Measurements from ENCODE around the gene TEKT3. TPM values are rescaled to one million over a fixed set of nuclear protein-coding genes. Genes with fewer than 3 reads are reported as not detected.

The TEKT3 gene
- total and polyA plus RNA-seq, 5 donors = 0.32 to 0.81 (median 0.65) TPM; not detected in 1

- peak within 1 kb of the TSS; percentile 38 for H3K27ac ChIP-seq (ENCODE audit: low read length)
- H3K9me3 ChIP-seq (ENCODE audit: control insufficient read depth, low read length) = no peaks in the 10 kb centered on the region
- H3K4me1 ChIP-seq (ENCODE audit: control insufficient read depth, insufficient read depth, low read length) = peaks cover 2% of the 10 kb centered on the region
- H3K27me3 ChIP-seq (ENCODE audit: control insufficient read depth, insufficient read depth) = no peaks in the 10 kb centered on the region
- DNase-seq = peak in 2 of 3 donors; percentile 38 to 78
- 51% methylated on average over 6 of the region's 6 CpGs for WGBS
- intact Hi-C loops (cut with DNase I) = loop anchor here in 1 of 4 donors (10.0 kb wide), 1 partner anchor 130 kb away; no protein-coding TSS in a partner anchor
- peak within 1 kb of the TSS; percentile 35 for H3K4me3 ChIP-seq (ENCODE audit: low read length)
- no peak for ATAC-seq
Observed at GRCh38 chr17:15265131-15265530, 76.3 kb downstream of the TEKT3 start, which contains the start of gene PMP22. Gene PMP22 (minus strand): TSS chr17:15265326. CDS start chr17:15260727, 4,599 bp downstream.

DNA sequence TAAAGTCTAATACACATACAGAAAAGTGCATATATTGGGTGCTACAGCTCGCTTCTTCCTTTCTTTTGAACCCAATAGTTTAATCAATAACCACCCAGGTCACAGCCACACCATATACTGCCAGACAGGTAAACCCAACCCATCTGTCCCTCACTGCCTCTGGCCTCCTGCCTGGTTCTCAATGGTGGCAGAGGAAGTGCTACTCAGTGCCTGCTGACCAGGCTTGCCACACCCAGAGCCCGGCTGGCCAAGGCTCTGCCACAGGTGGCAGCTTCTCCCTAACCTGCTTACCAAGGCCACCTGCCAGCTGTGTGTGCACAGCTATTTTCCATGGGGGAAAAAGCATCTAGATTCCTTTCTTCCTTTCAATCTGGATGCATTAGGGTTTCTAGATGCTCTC lies 76.9 kb downstream of the TEKT3 start:
- DNase-seq (peak in 2 of 3 donors; percentile 70 to 71), ATAC-seq (no peak)
- Histone ChIP-seq H3K27me3 (ENCODE audit: control insufficient read depth, insufficient read depth) (no peaks in the 10 kb centered on the region), H3K4me3 (ENCODE audit: low read length) (peak overlapping the region; percentile 35), H3K9me3 (ENCODE audit: control insufficient read depth, low read length) (no peaks in the 10 kb centered on the region), H3K4me1 (ENCODE audit: control insufficient read depth, insufficient read depth, low read length) (peaks cover 2% of the 10 kb centered on the region), H3K27ac (ENCODE audit: low read length) (peak overlapping the region; percentile 6)
- intact Hi-C loops (cut with DNase I) = loop anchor here in 3 of 4 donors (5.0 to 10.0 kb wide), 4 partner anchors 78 to 183 kb away; partner anchors contain the start of gene TEKT3 (in 1 of the 3)
- WGBS = 64% methylated on average over 2 of the region's 2 CpGs

DNA sequence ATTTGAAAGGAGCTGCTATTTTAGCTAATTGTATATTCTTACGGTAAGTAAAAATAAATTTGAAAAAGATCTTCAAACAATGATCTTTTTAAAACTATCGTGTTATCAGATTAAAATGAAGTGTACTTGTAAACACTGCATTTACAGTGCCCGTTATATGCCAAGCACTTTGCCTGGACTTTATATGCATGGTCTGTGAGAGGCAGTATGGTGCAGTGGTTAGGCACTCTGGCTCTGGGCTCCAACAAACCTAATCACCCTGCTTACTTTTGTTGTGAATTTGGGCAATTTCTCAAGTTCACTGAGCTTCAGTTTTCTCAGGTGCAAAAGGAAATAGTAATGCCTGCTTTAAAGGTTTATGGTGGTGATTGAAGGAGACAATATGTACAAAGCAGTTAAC lies 77.7 kb downstream of the TEKT3 start:
- H3K27me3 ChIP-seq (ENCODE audit: control insufficient read depth, insufficient read depth) = no peaks in the 10 kb centered on the region
- ATAC-seq (no peak), DNase-seq (no peak)
- H3K27ac ChIP-seq (ENCODE audit: low read length) = peak overlapping the region; percentile 96
- peak overlapping the region; percentile 67 for H3K4me3 ChIP-seq (ENCODE audit: low read length)
- H3K4me1 ChIP-seq (ENCODE audit: control insufficient read depth, insufficient read depth, low read length) = peaks cover 6% of the 10 kb centered on the region
- intact Hi-C loops (cut with DNase I) = loop anchor here in 3 of 4 donors (5.0 to 10.0 kb wide), 4 partner anchors 79 to 184 kb away; partner anchors contain the start of gene TEKT3 (in 1 of the 3)
- WGBS = 37% methylated on average over 3 of the region's 3 CpGs
- H3K9me3 ChIP-seq (ENCODE audit: control insufficient read depth, low read length) = no peaks in the 10 kb centered on the region

- peaks cover 6% of the 10 kb centered on the region for H3K4me1 ChIP-seq (ENCODE audit: control insufficient read depth, insufficient read depth, low read length)
- ATAC-seq (peak; percentile 77 to 82), DNase-seq (peak; percentile 92 to 97 (median 95))
- peak overlapping the region; percentile 96 for H3K27ac ChIP-seq (ENCODE audit: low read length)
- intact Hi-C loops (cut with DNase I) = loop anchor here in 3 of 4 donors (5.0 to 10.0 kb wide), 4 partner anchors 79 to 184 kb away; partner anchors contain the start of gene TEKT3 (in 1 of the 3)
- no peaks in the 10 kb centered on the region for H3K27me3 ChIP-seq (ENCODE audit: control insufficient read depth, insufficient read depth)
- no peaks in the 10 kb centered on the region for H3K9me3 ChIP-seq (ENCODE audit: control insufficient read depth, low read length)
- H3K4me3 ChIP-seq (ENCODE audit: low read length) = peak overlapping the region; percentile 67
- 1% methylated on average over 17 of the region's 17 CpGs for WGBS
Observed at GRCh38 chr17:15263206-15263579, 78.2 kb downstream of the TEKT3 start.

DNA sequence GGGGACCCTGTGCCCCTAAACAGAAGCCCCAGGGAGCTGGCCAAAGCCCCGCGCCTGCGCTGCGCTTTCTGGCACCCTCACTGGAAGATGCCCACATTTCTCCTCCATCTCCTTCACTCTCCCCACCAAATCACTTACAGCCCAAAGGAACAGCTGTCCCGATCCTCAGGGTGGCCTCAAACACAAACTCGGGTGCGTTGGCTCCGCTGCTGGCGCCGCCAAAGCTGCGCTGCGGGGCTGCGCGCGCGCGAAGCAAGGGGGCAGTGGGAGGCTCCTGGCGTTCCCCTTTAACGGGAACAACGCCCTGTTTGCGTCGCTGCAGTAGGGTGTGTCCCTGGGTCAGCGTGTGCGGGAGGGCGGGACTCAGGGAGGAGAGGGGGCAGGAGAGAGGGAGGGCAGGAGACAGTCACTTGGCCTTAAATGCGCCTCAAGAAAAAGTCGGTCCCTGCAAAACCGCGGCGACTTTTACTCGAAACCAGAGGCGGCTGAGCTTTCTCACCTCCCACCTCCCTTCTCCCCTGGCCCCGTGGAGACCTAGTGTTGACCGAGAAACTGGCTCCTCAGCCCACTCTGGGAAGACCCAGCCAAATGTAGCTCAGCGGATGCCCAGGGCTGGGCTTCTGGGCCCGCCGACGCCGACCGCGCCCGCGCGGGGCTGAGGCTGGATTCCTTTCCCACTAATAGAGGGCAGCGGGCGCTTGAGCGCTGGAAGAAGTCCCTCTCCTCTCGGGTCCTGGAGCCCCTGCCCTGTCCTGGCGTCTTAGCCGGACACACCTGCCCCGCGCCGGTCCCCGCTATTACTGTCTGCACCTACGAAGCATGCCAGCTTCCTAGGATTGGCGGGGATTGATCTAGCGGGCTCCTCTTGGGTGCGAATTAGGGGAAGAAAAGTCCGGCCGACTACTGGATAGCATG lies 78.8 kb downstream of the TEKT3 start:
- Histone ChIP-seq H3K4me3 (ENCODE audit: low read length) (peak overlapping the region; percentile 67), H3K4me1 (ENCODE audit: control insufficient read depth, insufficient read depth, low read length) (peaks cover 11% of the 10 kb centered on the region), H3K9me3 (ENCODE audit: control insufficient read depth, low read length) (no peaks in the 10 kb centered on the region), H3K27me3 (ENCODE audit: control insufficient read depth, insufficient read depth) (no peaks in the 10 kb centered on the region), H3K27ac (ENCODE audit: low read length) (peak overlapping the region; percentile 96)
- ATAC-seq = peak; percentile 92 to 93
- DNase-seq = peak; percentile 95 to 97 (median 96)
- WGBS = under 1% methylated on average over 60 of the region's 60 CpGs
- intact Hi-C loops (cut with DNase I) = loop anchor here in 3 of 4 donors (5.0 to 10.0 kb wide), 4 partner anchors 80 to 185 kb away; partner anchors contain the start of gene TEKT3 (in 1 of the 3)

DNA sequence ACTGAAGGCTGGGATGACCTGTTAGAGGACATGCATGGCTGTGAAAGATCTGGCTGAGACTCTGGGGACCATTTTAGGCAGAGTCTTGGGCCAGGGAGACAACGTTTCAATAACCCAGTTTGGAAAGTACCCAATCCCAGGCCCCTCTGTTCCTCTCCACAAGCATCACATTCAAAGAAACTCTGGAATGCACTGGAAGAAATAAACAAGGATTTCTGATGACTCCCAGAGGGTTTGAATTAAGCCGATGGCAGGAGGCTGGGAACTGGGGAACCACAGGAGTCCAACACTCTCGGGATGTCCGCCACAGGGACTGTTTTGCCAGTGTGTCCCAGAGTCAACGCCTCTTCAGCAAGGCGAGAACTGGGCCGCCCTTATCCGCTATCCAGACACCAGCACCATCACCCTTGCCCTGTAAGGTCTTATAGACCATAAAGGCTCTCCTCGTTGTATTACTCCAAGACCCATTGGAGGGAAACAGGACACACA lies 79.6 kb downstream of the TEKT3 start:
- H3K27ac ChIP-seq (ENCODE audit: low read length) = peak overlapping the region; percentile 96
- H3K4me1 ChIP-seq (ENCODE audit: control insufficient read depth, insufficient read depth, low read length) = peaks cover 12% of the 10 kb centered on the region
- H3K4me3 ChIP-seq (ENCODE audit: low read length) = peak overlapping the region; percentile 67
- WGBS = 1% methylated on average over 9 of the region's 9 CpGs
- intact Hi-C loops (cut with DNase I) = loop anchor here in 3 of 4 donors (2.0 to 10.0 kb wide), 5 partner anchors 80 to 241 kb away; partner anchors contain the start of gene TEKT3 (in 1 of the 3)
- DNase-seq (peak in 2 of 3 donors; percentile 67 to 80), ATAC-seq (peak; percentile 3 to 17)
- no peaks in the 10 kb centered on the region for H3K9me3 ChIP-seq (ENCODE audit: control insufficient read depth, low read length)
- H3K27me3 ChIP-seq (ENCODE audit: control insufficient read depth, insufficient read depth) = no peaks in the 10 kb centered on the region

- H3K27ac ChIP-seq (ENCODE audit: low read length) = peak overlapping the region; percentile 96
- DNase-seq = peak; percentile 70 to 87 (median 87)
- peak overlapping the region; percentile 67 for H3K4me3 ChIP-seq (ENCODE audit: low read length)
- ATAC-seq = peak; percentile 32 to 51
- WGBS = 2% methylated on average over 32 of the region's 32 CpGs
- H3K9me3 ChIP-seq (ENCODE audit: control insufficient read depth, low read length) = no peaks in the 10 kb centered on the region
- intact Hi-C loops (cut with DNase I) = loop anchor here in 3 of 4 donors (2.0 to 10.0 kb wide), 5 partner anchors 81 to 241 kb away; partner anchors contain the start of gene TEKT3 (in 1 of the 3)
- no peaks in the 10 kb centered on the region for H3K27me3 ChIP-seq (ENCODE audit: control insufficient read depth, insufficient read depth)
- H3K4me1 ChIP-seq (ENCODE audit: control insufficient read depth, insufficient read depth, low read length) = peaks cover 14% of the 10 kb centered on the region
Observed at GRCh38 chr17:15261258-15261801, 80.1 kb downstream of the TEKT3 start.

DNA sequence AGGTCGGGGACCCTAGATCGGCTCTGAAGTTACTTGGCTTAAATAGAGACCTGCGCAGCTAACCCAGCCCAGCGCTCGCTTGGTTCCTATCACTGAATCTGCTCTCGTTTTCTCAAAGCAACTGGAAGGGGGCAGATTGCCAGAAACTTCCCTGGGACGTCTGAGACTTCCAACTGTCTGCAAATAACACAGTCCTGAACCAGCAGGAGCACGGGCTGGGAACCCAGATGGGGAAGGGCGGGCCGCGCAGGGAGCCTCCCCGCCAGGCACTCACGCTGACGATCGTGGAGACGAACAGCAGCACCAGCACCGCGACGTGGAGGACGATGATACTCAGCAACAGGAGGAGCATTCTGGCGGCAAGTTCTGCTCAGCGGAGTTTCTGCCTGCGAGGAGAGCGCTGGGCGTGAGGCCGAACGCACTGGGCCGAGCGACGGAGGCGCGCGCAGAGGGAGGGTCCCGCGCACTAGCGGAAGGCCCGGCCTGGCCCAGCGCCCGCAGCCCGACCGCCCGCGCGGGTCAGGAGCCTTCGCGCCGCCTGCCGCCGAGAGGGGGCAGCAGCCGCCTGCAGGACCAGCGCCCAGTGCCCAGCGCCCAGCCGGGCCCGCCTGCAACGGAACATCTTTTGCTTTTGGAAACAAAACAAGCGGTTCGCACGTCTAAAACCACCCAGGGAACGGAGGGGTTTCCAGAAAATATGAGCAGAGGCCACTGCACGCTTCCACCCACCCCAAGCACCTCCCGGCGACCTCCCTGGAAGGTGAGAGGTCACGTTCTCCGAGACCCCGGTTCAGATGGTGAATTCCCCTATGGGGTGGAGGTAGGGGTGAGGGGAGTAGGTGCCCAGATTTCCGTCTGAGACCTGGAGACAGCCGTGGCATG lies 80.8 kb downstream of the TEKT3 start:
- Histone ChIP-seq H3K27ac (ENCODE audit: low read length) (peak overlapping the region; percentile 96), H3K4me1 (ENCODE audit: control insufficient read depth, insufficient read depth, low read length) (peaks cover 16% of the 10 kb centered on the region), H3K27me3 (ENCODE audit: control insufficient read depth, insufficient read depth) (no peaks in the 10 kb centered on the region), H3K9me3 (ENCODE audit: control insufficient read depth, low read length) (no peaks in the 10 kb centered on the region), H3K4me3 (ENCODE audit: low read length) (peak overlapping the region; percentile 67)
- WGBS = under 1% methylated on average over 67 of the region's 67 CpGs
- peak; percentile 90 to 97 (median 97) for DNase-seq
- peak; percentile 76 to 77 for ATAC-seq
- intact Hi-C loops (cut with DNase I) = loop anchor here in 3 of 4 donors (1.0 to 10.0 kb wide), 6 partner anchors 82 to 242 kb away; partner anchors contain the start of gene TEKT3 (in 1 of the 3)

- ATAC-seq = no peak
- H3K27me3 ChIP-seq (ENCODE audit: control insufficient read depth, insufficient read depth) = no peaks in the 10 kb centered on the region
- peak overlapping the region; percentile 31 for H3K27ac ChIP-seq (ENCODE audit: low read length)
- DNase-seq = no peak
- peaks cover 16% of the 10 kb centered on the region for H3K4me1 ChIP-seq (ENCODE audit: control insufficient read depth, insufficient read depth, low read length)
- no peaks in the 10 kb centered on the region for H3K9me3 ChIP-seq (ENCODE audit: control insufficient read depth, low read length)
- H3K4me3 ChIP-seq (ENCODE audit: low read length) = peak overlapping the region; percentile 12
- intact Hi-C loops (cut with DNase I) = loop anchor here in 1 of 4 donors (5.0 kb wide), 1 partner anchor 244 kb away; no protein-coding TSS in a partner anchor
- WGBS = 80% methylated on average over 6 of the region's 6 CpGs
Observed at GRCh38 chr17:15257796-15258512, 83.4 kb downstream of the TEKT3 start.
